ENCODE data around the gene IFIT2.
"Not testable (repeated sequence)": the region's sequence is repeated elsewhere in the genome, so short reads cannot be mapped to it uniquely, and the experiment has no call there.

IFIT2 gene

GRCh38 chr10:89312973-89313372 lies 11.1 kb downstream of the IFIT2 start:
- Histone ChIP-seq H3K4me3 (ENCODE audit: low read length, poor library complexity, severe bottlenecking) (no peak overlapping the region), H3K27me3 (ENCODE audit: insufficient read depth, low read length, poor library complexity, severe bottlenecking) (no peaks in the 10 kb centered on the region), H3K9me2 (replicated peaks; ENCODE audit: low read depth, low read length) (no peaks in the 10 kb centered on the region), H4K20me1 (ENCODE audit: insufficient read depth, low read length, poor library complexity, severe bottlenecking) (no peaks in the 10 kb centered on the region), H3F3A (ENCODE audit: low read depth) (no peaks in the 10 kb centered on the region), H3K9ac (ENCODE audit: low read depth, low read length, poor library complexity, severe bottlenecking) (no peak overlapping the region), H3K79me2 (ENCODE audit: insufficient read depth, low read length) (no peaks in the 10 kb centered on the region), H2AFZ (ENCODE audit: low read length) (no peak overlapping the region), H3K4me1 (ENCODE audit: insufficient read depth, low read length, poor library complexity, severe bottlenecking) (no peaks in the 10 kb centered on the region), H3K36me3 (ENCODE audit: insufficient read depth, low read length) (no peaks in the 10 kb centered on the region), H3K9me3 (ENCODE audit: insufficient read depth, low read depth, low read length) (0 out of 2 replicates have a peak, but pooled peaks cover 3% of the 10 kb centered on the region), H3K4me2 (ENCODE audit: low read depth, low read length, poor library complexity, severe bottlenecking) (no peak overlapping the region)
- no peak for TF ChIP-seq CTCF (conservative IDR thresholded peaks at IDR 0.05; ENCODE audit: low read length)

GRCh38 chr10:89314676-89315075 lies 12.8 kb downstream of the IFIT2 start:
- Histone ChIP-seq H3K4me2 (ENCODE audit: low read depth, low read length, poor library complexity, severe bottlenecking) (no peak overlapping the region), H3K36me3 (ENCODE audit: insufficient read depth, low read length) (no peaks in the 10 kb centered on the region), H4K20me1 (ENCODE audit: insufficient read depth, low read length, poor library complexity, severe bottlenecking) (no peaks in the 10 kb centered on the region), H3K79me2 (ENCODE audit: insufficient read depth, low read length) (no peaks in the 10 kb centered on the region), H3K9me2 (replicated peaks; ENCODE audit: low read depth, low read length) (no peaks in the 10 kb centered on the region), H3K4me1 (ENCODE audit: insufficient read depth, low read length, poor library complexity, severe bottlenecking) (no peaks in the 10 kb centered on the region), H3K27me3 (ENCODE audit: insufficient read depth, low read length, poor library complexity, severe bottlenecking) (no peaks in the 10 kb centered on the region), H3K9ac (ENCODE audit: low read depth, low read length, poor library complexity, severe bottlenecking) (no peak overlapping the region), H2AFZ (ENCODE audit: low read length) (no peak overlapping the region), H3K9me3 (ENCODE audit: insufficient read depth, low read depth, low read length) (0 out of 2 replicates have a peak, but pooled peaks cover 3% of the 10 kb centered on the region), H3F3A (ENCODE audit: low read depth) (no peaks in the 10 kb centered on the region), H3K4me3 (ENCODE audit: low read length, poor library complexity, severe bottlenecking) (no peak overlapping the region)
- TF ChIP-seq EZH2phosphoT487 (IDR thresholded peaks at IDR 0.05; ENCODE audit: borderline replicate concordance), result no peak
- no peak for TF ChIP-seq CTCF (conservative IDR thresholded peaks at IDR 0.05; ENCODE audit: low read length)

GRCh38 chr10:89318047-89318446 lies 16.2 kb downstream of the IFIT2 start:
- H3K36me3 ChIP-seq (ENCODE audit: insufficient read depth, low read length); H3K27me3 ChIP-seq (ENCODE audit: insufficient read depth, low read length, poor library complexity, severe bottlenecking); H3K79me2 ChIP-seq (ENCODE audit: insufficient read depth, low read length); H3K4me3 ChIP-seq (ENCODE audit: low read length, poor library complexity, severe bottlenecking); H3K9me2 ChIP-seq (replicated peaks; ENCODE audit: low read depth, low read length); H3K9me3 ChIP-seq (ENCODE audit: insufficient read depth, low read depth, low read length); H2AFZ ChIP-seq (ENCODE audit: low read length); H3F3A ChIP-seq (ENCODE audit: low read depth); H3K9ac ChIP-seq (ENCODE audit: low read depth, low read length, poor library complexity, severe bottlenecking); H3K4me2 ChIP-seq (ENCODE audit: low read depth, low read length, poor library complexity, severe bottlenecking); H4K20me1 ChIP-seq (ENCODE audit: insufficient read depth, low read length, poor library complexity, severe bottlenecking); H3K4me1 ChIP-seq (ENCODE audit: insufficient read depth, low read length, poor library complexity, severe bottlenecking): not testable (repeated sequence)

- H3K4me3 ChIP-seq (ENCODE audit: low read length, poor library complexity, severe bottlenecking); H3F3A ChIP-seq (ENCODE audit: low read depth); H3K9me2 ChIP-seq (replicated peaks; ENCODE audit: low read depth, low read length); H3K79me2 ChIP-seq (ENCODE audit: insufficient read depth, low read length); H3K36me3 ChIP-seq (ENCODE audit: insufficient read depth, low read length); H3K27me3 ChIP-seq (ENCODE audit: insufficient read depth, low read length, poor library complexity, severe bottlenecking); H3K4me2 ChIP-seq (ENCODE audit: low read depth, low read length, poor library complexity, severe bottlenecking); H3K9ac ChIP-seq (ENCODE audit: low read depth, low read length, poor library complexity, severe bottlenecking); H3K9me3 ChIP-seq (ENCODE audit: insufficient read depth, low read depth, low read length); H4K20me1 ChIP-seq (ENCODE audit: insufficient read depth, low read length, poor library complexity, severe bottlenecking); H2AFZ ChIP-seq (ENCODE audit: low read length): not testable (repeated sequence)
- H3K4me1 ChIP-seq (ENCODE audit: insufficient read depth, low read length, poor library complexity, severe bottlenecking), result peaks cover 19% of the 10 kb centered on the region
Observed at GRCh38 chr10:89325081-89325480, 23.2 kb downstream of the IFIT2 start.

- H3K9me3 ChIP-seq (ENCODE audit: insufficient read depth, low read depth, low read length); H3F3A ChIP-seq (ENCODE audit: low read depth); H3K36me3 ChIP-seq (ENCODE audit: insufficient read depth, low read length); H2AFZ ChIP-seq (ENCODE audit: low read length); H3K79me2 ChIP-seq (ENCODE audit: insufficient read depth, low read length); H3K9ac ChIP-seq (ENCODE audit: low read depth, low read length, poor library complexity, severe bottlenecking); H4K20me1 ChIP-seq (ENCODE audit: insufficient read depth, low read length, poor library complexity, severe bottlenecking); H3K9me2 ChIP-seq (replicated peaks; ENCODE audit: low read depth, low read length); H3K27me3 ChIP-seq (ENCODE audit: insufficient read depth, low read length, poor library complexity, severe bottlenecking); H3K4me2 ChIP-seq (ENCODE audit: low read depth, low read length, poor library complexity, severe bottlenecking); H3K4me3 ChIP-seq (ENCODE audit: low read length, poor library complexity, severe bottlenecking): not testable (repeated sequence)
- H3K4me1 ChIP-seq (ENCODE audit: insufficient read depth, low read length, poor library complexity, severe bottlenecking), result peaks cover 25% of the 10 kb centered on the region
Observed at GRCh38 chr10:89325856-89326255, 24.0 kb downstream of the IFIT2 start.
